H9 (cell line): Measurements from ENCODE around the gene ACAP3. TPM values are rescaled to one million over a fixed set of nuclear protein-coding genes. Genes with fewer than 3 reads are reported as not detected.

Experiments
- DNase-seq: peaks from one replicate; pipeline ENCODE4 v3.0.0-alpha.2; 2017
- H2AFZ ChIP-seq: one replicate; pipeline ENCODE4 v1.6.1; 2013; ENCODE audit warnings: mild to moderate bottlenecking, low read length, control low read depth, moderate library complexity
- H2AK5ac ChIP-seq: 2 replicates; pipeline ENCODE4 v1.6.1; 2013; ENCODE audit warnings: low read length, control low read depth, mixed read lengths; ENCODE audit not compliant: insufficient read length
- H2BK120ac ChIP-seq: one replicate; pipeline ENCODE4 v1.6.1; 2013; ENCODE audit warnings: low read depth, mild to moderate bottlenecking, low read length, control low read depth, inconsistent platforms; ENCODE audit not compliant: poor library complexity, severe bottlenecking
- H2BK12ac ChIP-seq: 2 replicates; pipeline ENCODE4 v1.6.1; 2013; ENCODE audit warnings: low read length, control low read depth, mixed read lengths, low read depth; ENCODE audit not compliant: insufficient read length
- H2BK15ac ChIP-seq: 2 replicates; pipeline ENCODE4 v1.6.1; 2013; ENCODE audit warnings: low read depth, low read length, control low read depth
- H2BK20ac ChIP-seq: one replicate; pipeline ENCODE4 v1.6.1; 2013; ENCODE audit warnings: low read depth, mild to moderate bottlenecking, low read length, control low read depth, inconsistent platforms; ENCODE audit not compliant: poor library complexity, severe bottlenecking
- H2BK5ac ChIP-seq: 2 replicates; pipeline ENCODE4 v1.6.1; 2013; ENCODE audit warnings: low read length, control low read depth, mixed read lengths; ENCODE audit not compliant: insufficient read length
- H3K14ac ChIP-seq: 2 replicates; pipeline ENCODE4 v1.6.1; 2013; ENCODE audit warnings: low read length, control low read depth; ENCODE audit not compliant: insufficient read depth
- H3K18ac ChIP-seq: 2 replicates; pipeline ENCODE4 v1.6.1; 2013; ENCODE audit warnings: low read depth, mild to moderate bottlenecking, mixed read lengths, low read length, control low read depth; ENCODE audit not compliant: insufficient read length
- H3K23ac ChIP-seq: 2 replicates; pipeline ENCODE4 v1.6.1; 2013; ENCODE audit warnings: low read length, control low read depth, mixed read lengths, low read depth; ENCODE audit not compliant: insufficient read length
- H3K23me2 ChIP-seq: 2 replicates; pipeline ENCODE4 v1.6.1; 2013; ENCODE audit warnings: low read depth, mild to moderate bottlenecking, mixed read lengths, low read length, control low read depth; ENCODE audit not compliant: insufficient read length, poor library complexity, severe bottlenecking
- H3K27ac ChIP-seq: 2 replicates; pipeline ENCODE4 v1.5.1; 2013; ENCODE audit warnings: low read length, control low read depth, mixed read lengths, low read depth; ENCODE audit not compliant: insufficient read length
- H3K27me3 ChIP-seq: 2 replicates; pipeline ENCODE4 v1.6.1; 2013; ENCODE audit warnings: low read length, control low read depth, inconsistent platforms; ENCODE audit not compliant: insufficient read depth
- H3K4ac ChIP-seq: 2 replicates; pipeline ENCODE4 v1.6.1; 2013; ENCODE audit warnings: low read depth, mild to moderate bottlenecking, control low read depth, inconsistent platforms, low read length, moderate library complexity
- H3K4me1 ChIP-seq: 2 replicates; pipeline ENCODE4 v1.6.1; 2013; ENCODE audit warnings: low read length, control low read depth, inconsistent platforms; ENCODE audit not compliant: insufficient read depth
- H3K4me2 ChIP-seq: 2 replicates; pipeline ENCODE4 v1.6.1; 2013; ENCODE audit warnings: low read length, control low read depth, mixed read lengths; ENCODE audit not compliant: insufficient read length, insufficient read depth
- H3K56ac ChIP-seq: 2 replicates; pipeline ENCODE4 v1.6.1; 2013; ENCODE audit warnings: low read depth, mild to moderate bottlenecking, mixed read lengths, low read length, control low read depth; ENCODE audit not compliant: insufficient read length
- H3K79me1 ChIP-seq: 2 replicates; pipeline ENCODE4 v1.6.1; 2013; ENCODE audit warnings: low read depth, mild to moderate bottlenecking, moderate library complexity, low read length, control low read depth, inconsistent platforms; ENCODE audit not compliant: insufficient read depth, poor library complexity, severe bottlenecking
- H3K79me2 ChIP-seq: 2 replicates; pipeline ENCODE4 v1.6.1; 2013; ENCODE audit warnings: low read length, control low read depth, inconsistent platforms; ENCODE audit not compliant: insufficient read depth
- H3K9ac ChIP-seq: 2 replicates; pipeline ENCODE4 v1.6.1; 2013; ENCODE audit warnings: low read length, control low read depth, mixed read lengths; ENCODE audit not compliant: insufficient read length; ENCODE audit errors: extremely low read depth
- H3K9me3 ChIP-seq: one replicate; pipeline ENCODE4 v1.6.1; 2013; ENCODE audit warnings: low read depth, low read length, inconsistent platforms; ENCODE audit not compliant: control insufficient read depth
- H3T11ph ChIP-seq: one replicate; pipeline ENCODE4 v1.6.1; 2013; ENCODE audit warnings: mild to moderate bottlenecking, low read length, control low read depth, inconsistent platforms
- H4K20me1 ChIP-seq: one replicate; pipeline ENCODE4 v1.6.1; 2013; ENCODE audit not compliant: control insufficient read depth, insufficient read length, insufficient read depth
- H4K5ac ChIP-seq: 2 replicates; pipeline ENCODE4 v1.6.1; 2013; ENCODE audit warnings: low read depth, mild to moderate bottlenecking, mixed read lengths, low read length, control low read depth; ENCODE audit not compliant: insufficient read length
- H4K8ac ChIP-seq: replicated peaks from 2 replicates; pipeline ENCODE4 v1.6.1; 2013; ENCODE audit warnings: low read length, control low read depth, mixed read lengths, low read depth; ENCODE audit not compliant: insufficient read length
- H4K91ac ChIP-seq: 2 replicates; pipeline ENCODE4 v1.6.1; 2013; ENCODE audit warnings: low read depth, mild to moderate bottlenecking, moderate library complexity, mixed read lengths, low read length, control low read depth; ENCODE audit not compliant: insufficient read length
- H3K27ac Mint-ChIP-seq, 3 experiments: 2 replicates in 2 of 3; 3 replicates in 1 of 3; pipeline ENCODE4 v1.8.0; 2020 to 2021; ENCODE audit warnings: mixed read lengths in 3 of 3, mild to moderate bottlenecking in 1 of 3, moderate library complexity in 1 of 3
- H3K27me3 Mint-ChIP-seq: 2 replicates; pipeline ENCODE4 v1.8.0; 2021; ENCODE audit warnings: low read depth, mild to moderate bottlenecking, moderate library complexity, mixed read lengths
- H3K36me3 Mint-ChIP-seq, 3 experiments: 2 replicates in 2 of 3; 3 replicates in 1 of 3; pipeline ENCODE4 v1.8.0; 2020 to 2021; ENCODE audit warnings: low read depth in 3 of 3, mixed read lengths in 3 of 3; ENCODE audit not compliant: insufficient read depth in 1 of 3
- H3K4me1 Mint-ChIP-seq, 2 experiments: 2 replicates each; pipeline ENCODE4 v1.8.0; 2020; ENCODE audit warnings: mixed read lengths in 2 of 2
- H3K4me3 Mint-ChIP-seq, 2 experiments: 2 replicates in 1 of 2; 3 replicates in 1 of 2; pipeline ENCODE4 v1.8.0; 2020 to 2021; ENCODE audit warnings: mild to moderate bottlenecking in 2 of 2, mixed read lengths in 2 of 2, moderate library complexity in 1 of 2
- H3K9me3 Mint-ChIP-seq, 2 experiments: 2 replicates in 1 of 2; 3 replicates in 1 of 2; pipeline ENCODE4 v1.8.0; 2020; ENCODE audit warnings: mild to moderate bottlenecking in 2 of 2, mixed read lengths in 2 of 2, moderate library complexity in 1 of 2
- WGBS: extraction: QIAGEN DNeasy Blood & Tissue Kit; methylation state at CpG from one replicate; pipeline ENCODE4 v1.1.7; 2013; ENCODE audit warnings: missing lambda C conversion rate, low lambda C conversion rate, mixed read lengths; ENCODE audit not compliant: insufficient read length; ENCODE audit errors: extremely low coverage; 5-methylcytosine and 5-hydroxymethylcytosine counted together
- total RNA-seq: library from RNA; stranded (reverse); gene quantifications from 2 replicates; pipeline ENCODE4 v1.2.1, GENCODE V29; 2021
- TF ChIP-seq, protein P1 (sequence below): fragments of 200-600 bp; sonication (generic); conservative IDR thresholded peaks from 3 replicates; pipeline ENCODE4 v1.8.0; 2021; ENCODE audit warnings: antibody characterized with exemption, mild to moderate bottlenecking

ACAP3 gene
- total RNA-seq, 1 experiment from 2014 or later = 41.4 TPM

DNA sequence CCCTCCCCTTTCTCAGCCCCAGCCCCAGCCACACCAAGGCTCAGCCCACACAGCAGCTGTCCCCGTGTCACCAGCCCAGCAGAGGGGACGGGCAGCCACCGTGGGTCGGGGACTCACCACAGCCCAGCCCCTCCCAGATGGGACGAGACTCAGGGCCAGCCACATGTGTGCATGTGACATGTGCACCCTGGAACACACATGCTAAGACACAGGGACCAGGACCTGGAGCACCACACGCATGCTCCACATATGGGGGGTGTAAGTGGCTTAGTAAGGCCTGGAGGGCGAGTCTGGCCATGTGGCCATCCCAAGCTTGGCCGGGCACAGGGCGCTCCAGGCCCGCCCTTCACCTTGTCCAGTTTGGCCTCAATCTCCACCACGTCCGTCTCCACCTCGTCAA is 4.0 kb downstream of the ACAP3 start:
- peaks cover 18 to 27% of the 10 kb centered on the region in 2 experiments for H3K4me1 Mint-ChIP-seq
- H3K56ac ChIP-seq = no peak overlapping the region
- DNase-seq = no peak
- H3T11ph ChIP-seq = no peak overlapping the region
- TF ChIP-seq, protein P1, sequence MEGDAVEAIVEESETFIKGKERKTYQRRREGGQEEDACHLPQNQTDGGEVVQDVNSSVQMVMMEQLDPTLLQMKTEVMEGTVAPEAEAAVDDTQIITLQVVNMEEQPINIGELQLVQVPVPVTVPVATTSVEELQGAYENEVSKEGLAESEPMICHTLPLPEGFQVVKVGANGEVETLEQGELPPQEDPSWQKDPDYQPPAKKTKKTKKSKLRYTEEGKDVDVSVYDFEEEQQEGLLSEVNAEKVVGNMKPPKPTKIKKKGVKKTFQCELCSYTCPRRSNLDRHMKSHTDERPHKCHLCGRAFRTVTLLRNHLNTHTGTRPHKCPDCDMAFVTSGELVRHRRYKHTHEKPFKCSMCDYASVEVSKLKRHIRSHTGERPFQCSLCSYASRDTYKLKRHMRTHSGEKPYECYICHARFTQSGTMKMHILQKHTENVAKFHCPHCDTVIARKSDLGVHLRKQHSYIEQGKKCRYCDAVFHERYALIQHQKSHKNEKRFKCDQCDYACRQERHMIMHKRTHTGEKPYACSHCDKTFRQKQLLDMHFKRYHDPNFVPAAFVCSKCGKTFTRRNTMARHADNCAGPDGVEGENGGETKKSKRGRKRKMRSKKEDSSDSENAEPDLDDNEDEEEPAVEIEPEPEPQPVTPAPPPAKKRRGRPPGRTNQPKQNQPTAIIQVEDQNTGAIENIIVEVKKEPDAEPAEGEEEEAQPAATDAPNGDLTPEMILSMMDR = no peak
- H4K20me1 ChIP-seq = no peaks in the 10 kb centered on the region
- WGBS = no CpG with 5 or more reads among the region's 13 CpGs
- no peaks in the 10 kb centered on the region for H3K9me3 ChIP-seq
- no peaks in the 10 kb centered on the region for H3K79me2 ChIP-seq
- peaks cover 5% of the 10 kb centered on the region; the same call in 1 of the 2 replicates for H3K4me1 ChIP-seq
- no peak overlapping the region for H3K9ac ChIP-seq
- H3K36me3 Mint-ChIP-seq = no peaks in the 10 kb centered on the region; a peak in 1 of 7 replicates
- no peaks in the 10 kb centered on the region for H3K79me1 ChIP-seq
- no peak overlapping the region for H2BK120ac ChIP-seq
- no peak overlapping the region for H2BK20ac ChIP-seq
- no peak overlapping the region for H4K5ac ChIP-seq
- H2AK5ac ChIP-seq = no peak overlapping the region
- H4K8ac ChIP-seq = no peak overlapping the region
- H3K23ac ChIP-seq = no peak overlapping the region
- no peak overlapping the region for H3K18ac ChIP-seq
- no peak overlapping the region for H2BK5ac ChIP-seq
- H3K27ac Mint-ChIP-seq = no peak overlapping the region
- no peak overlapping the region; the same call in 1 of the 2 replicates for H3K14ac ChIP-seq
- peaks cover 8% of the 10 kb centered on the region for H3K23me2 ChIP-seq
- H3K4me2 ChIP-seq = no peak overlapping the region
- H3K4ac ChIP-seq = no peak overlapping the region
- no peaks in the 10 kb centered on the region; a peak in 1 of 5 replicates for H3K9me3 Mint-ChIP-seq
- H4K91ac ChIP-seq = no peak overlapping the region
- H3K27me3 Mint-ChIP-seq = peaks cover 3% of the 10 kb centered on the region; the same call in 1 of the 2 replicates
- no peak overlapping the region for H2AFZ ChIP-seq
- no peak overlapping the region for H2BK15ac ChIP-seq
- no peak overlapping the region for H3K4me3 Mint-ChIP-seq
- H3K27ac ChIP-seq = no peak overlapping the region
- no peaks in the 10 kb centered on the region for H3K27me3 ChIP-seq
- no peak overlapping the region for H2BK12ac ChIP-seq
